Tibial nerve (tissue), 4 donors: ENCODE data around the gene PRELID2. TPM values are rescaled to one million over a fixed set of nuclear protein-coding genes. Genes with fewer than 3 reads are reported as not detected.

Experiments used
- DNase-seq, 2 donors: peaks; one replicate each; pipeline ENCODE4 v3.0.0-alpha.2; 2019; ENCODE audit warnings: low spot score in 2 of 2
- H3K27ac ChIP-seq, 4 donors: fragments of 200-600 bp; sonication (generic) in 3 of 4; one replicate each; pipeline ENCODE4 v1.5.1; 2017 to 2019; ENCODE audit warnings: mild to moderate bottlenecking in 1 of 4
- H3K27me3 ChIP-seq, 2 donors: fragments of 200-600 bp; sonication (generic) in 1 of 2; one replicate each; pipeline versions ENCODE4 v1.5.1 to v1.6.0; 2017 to 2019
- H3K36me3 ChIP-seq, 3 donors: fragments of 200-600 bp; sonication (generic); one replicate each; pipeline ENCODE4 v1.5.1; 2018 to 2019
- H3K4me1 ChIP-seq, 4 donors: fragments of 200-600 bp; sonication (generic) in 3 of 4; one replicate each; pipeline ENCODE4 v1.5.1; 2017 to 2019
- H3K4me3 ChIP-seq, 4 donors: fragments of 200-600 bp; sonication (generic) in 3 of 4; one replicate each; pipeline ENCODE4 v1.5.1; 2017 to 2019; ENCODE audit warnings: mild to moderate bottlenecking in 1 of 4, moderate library complexity in 1 of 4
- H3K9me3 ChIP-seq, 4 donors: fragments of 200-600 bp; sonication (generic) in 3 of 4; one replicate each; pipeline ENCODE4 v1.5.1; 2017 to 2019
- EP300 ChIP-seq, 2 donors: sonication (generic); formaldehyde crosslinking; IDR thresholded peaks; one replicate each; pipeline ENCODE4 v1.6.1; 2017; ENCODE audit warnings: antibody characterized with exemption in 2 of 2, mild to moderate bottlenecking in 1 of 2
- POLR2A ChIP-seq, 2 donors: fragments of 450-650 bp; IDR thresholded peaks; one replicate each; pipeline ENCODE4 v1.6.1; 2017; ENCODE audit warnings: antibody characterized with exemption in 2 of 2, mild to moderate bottlenecking in 2 of 2, moderate library complexity in 2 of 2
- WGBS, 2 donors: methylation state at CpG; one replicate each; pipeline ENCODE4 v1.1.5; 2018; 5-methylcytosine and 5-hydroxymethylcytosine counted together
- total RNA-seq, 4 donors: library from RNA; depleted of rRNA; stranded (reverse); fragments of >200 nt; gene quantifications; one replicate each; pipeline ENCODE4 v1.1.0, GENCODE V29; 2016
- TF ChIP-seq, protein P1 (sequence below), 5 experiments: fragments of 200-600 bp in 3 of 5; fragments of 450-650 bp in 2 of 5; sonication (generic) in 3 of 5; IDR thresholded peaks; one replicate each; pipeline ENCODE4 v1.5.1; 2016 to 2019; ENCODE audit warnings: antibody characterized with exemption in 5 of 5, mild to moderate bottlenecking in 3 of 5, moderate library complexity in 2 of 5

PRELID2 gene
- total RNA-seq = 10 to 100 TPM; 10.5 to 31.7 (median 16.4) TPM

GRCh38 chr5:145834917-145835847 is at the start of gene PRELID2:
PRELID2 (minus strand) TSS chr5:145835342; CDS start chr5:145835251, 91 bp downstream.
- peak; percentile 72 to 76 for DNase-seq

GRCh38 chr5:145874765-145875164 is 39.6 kb upstream of the PRELID2 start:
- Histone ChIP-seq H3K36me3 (no peaks in the 10 kb centered on the region), H3K27ac (no peak overlapping the region), H3K4me3 (no peak overlapping the region), H3K4me1 (no peaks in the 10 kb centered on the region), H3K27me3 (no peaks in the 10 kb centered on the region), H3K9me3 (no peaks in the 10 kb centered on the region)
- TF ChIP-seq POLR2A (IDR thresholded peaks at IDR 0.05) (no peak), EP300 (IDR thresholded peaks at IDR 0.05) (no peak)
- TF ChIP-seq, protein P1, sequence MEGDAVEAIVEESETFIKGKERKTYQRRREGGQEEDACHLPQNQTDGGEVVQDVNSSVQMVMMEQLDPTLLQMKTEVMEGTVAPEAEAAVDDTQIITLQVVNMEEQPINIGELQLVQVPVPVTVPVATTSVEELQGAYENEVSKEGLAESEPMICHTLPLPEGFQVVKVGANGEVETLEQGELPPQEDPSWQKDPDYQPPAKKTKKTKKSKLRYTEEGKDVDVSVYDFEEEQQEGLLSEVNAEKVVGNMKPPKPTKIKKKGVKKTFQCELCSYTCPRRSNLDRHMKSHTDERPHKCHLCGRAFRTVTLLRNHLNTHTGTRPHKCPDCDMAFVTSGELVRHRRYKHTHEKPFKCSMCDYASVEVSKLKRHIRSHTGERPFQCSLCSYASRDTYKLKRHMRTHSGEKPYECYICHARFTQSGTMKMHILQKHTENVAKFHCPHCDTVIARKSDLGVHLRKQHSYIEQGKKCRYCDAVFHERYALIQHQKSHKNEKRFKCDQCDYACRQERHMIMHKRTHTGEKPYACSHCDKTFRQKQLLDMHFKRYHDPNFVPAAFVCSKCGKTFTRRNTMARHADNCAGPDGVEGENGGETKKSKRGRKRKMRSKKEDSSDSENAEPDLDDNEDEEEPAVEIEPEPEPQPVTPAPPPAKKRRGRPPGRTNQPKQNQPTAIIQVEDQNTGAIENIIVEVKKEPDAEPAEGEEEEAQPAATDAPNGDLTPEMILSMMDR (IDR thresholded peaks at IDR 0.05) = no peak
- no peak for DNase-seq
- WGBS, 2 donors = 76 to 95% methylated on average over 2 of the region's 2 CpGs

More at GRCh38 chr5:145834917-145835847, at the start of gene PRELID2:
- TF ChIP-seq, protein P1 (IDR thresholded peaks at IDR 0.05) = peak in 1 of 5 experiments; percentile 27
- TF ChIP-seq POLR2A (IDR thresholded peaks at IDR 0.05) = peak; percentile 30 to 44
- TF ChIP-seq EP300 (IDR thresholded peaks at IDR 0.05) = peak in 1 of 2 donors; percentile 76
- peak within 1 kb of the TSS in 3 of 4 donors; percentile 78 to 80 (median 79) for H3K27ac ChIP-seq
- H3K4me3 ChIP-seq = peak within 1 kb of the TSS; percentile 42 to 78 (median 70)
- H3K9me3 ChIP-seq = no peaks in the 10 kb centered on the region
- no peaks in the 10 kb centered on the region for H3K27me3 ChIP-seq
- no peaks in the 10 kb centered on the region for H3K36me3 ChIP-seq
- peaks cover 0 to 36% (median 7%) of the 10 kb centered on the region in 4 donors for H3K4me1 ChIP-seq
- 1 to 2% methylated on average over 24 to 70 of the region's 71 CpGs for WGBS, 2 donors

DNA sequence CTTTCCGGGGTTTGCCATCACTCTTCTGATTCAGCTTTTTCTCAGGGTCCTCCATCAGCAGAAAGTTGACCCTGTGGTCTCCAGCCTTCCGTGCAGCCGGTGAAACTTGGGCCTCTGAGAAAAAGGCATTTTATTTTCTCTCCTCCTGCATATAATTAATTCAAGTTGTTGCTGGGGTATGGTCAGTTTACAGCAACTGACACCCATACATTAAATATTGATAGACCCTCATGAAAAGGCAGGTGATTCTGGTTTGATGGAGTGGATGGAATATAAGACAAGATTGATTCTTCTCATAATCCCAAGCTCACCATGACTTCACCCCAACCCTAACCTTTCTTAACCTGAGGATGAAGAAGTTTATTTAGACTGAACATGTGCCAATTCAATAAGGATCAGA is 37.8 kb upstream of the PRELID2 start, which contains the start of gene GRXCR2:
Gene GRXCR2, minus strand, starts transcription at position 101 of the 400 bp plus-strand sequence. Its CDS starts 46 bp downstream, at position 55.
- no peaks in the 10 kb centered on the region for H3K27me3 ChIP-seq
- no peak for TF ChIP-seq POLR2A (IDR thresholded peaks at IDR 0.05)
- TF ChIP-seq, protein P1 (IDR thresholded peaks at IDR 0.05) = no peak
- no peaks in the 10 kb centered on the region for H3K9me3 ChIP-seq
- H3K36me3 ChIP-seq = no peaks in the 10 kb centered on the region
- no peak for DNase-seq
- no peaks in the 10 kb centered on the region for H3K4me1 ChIP-seq
- whole genome bisulfite sequencing, 2 donors = 42 to 49% methylated on average over 3 of the region's 3 CpGs
- no peak within 1 kb of the TSS for H3K27ac ChIP-seq
- no peak within 1 kb of the TSS for H3K4me3 ChIP-seq

GRCh38 chr5:145872486-145872885 is 37.3 kb upstream of the PRELID2 start:
- TF ChIP-seq, protein P1 (IDR thresholded peaks at IDR 0.05) = no peak
- TF ChIP-seq EP300 (IDR thresholded peaks at IDR 0.05) = no peak
- TF ChIP-seq POLR2A (IDR thresholded peaks at IDR 0.05) = no peak
- Histone ChIP-seq H3K27ac (no peak overlapping the region), H3K36me3 (no peaks in the 10 kb centered on the region), H3K27me3 (no peaks in the 10 kb centered on the region), H3K4me3 (no peak overlapping the region), H3K9me3 (no peaks in the 10 kb centered on the region), H3K4me1 (no peaks in the 10 kb centered on the region)
- DNase-seq = no peak
- 64 to 69% methylated on average over 8 of the region's 8 CpGs for WGBS, 2 donors

- H3K27ac ChIP-seq = no peak overlapping the region
- DNase-seq = no peak
- no peak overlapping the region for H3K4me3 ChIP-seq
- H3K36me3 ChIP-seq = no peaks in the 10 kb centered on the region
- TF ChIP-seq POLR2A (IDR thresholded peaks at IDR 0.05) (no peak), EP300 (IDR thresholded peaks at IDR 0.05) (no peak)
- TF ChIP-seq, protein P1 (IDR thresholded peaks at IDR 0.05) = no peak
- no peaks in the 10 kb centered on the region for H3K9me3 ChIP-seq
- H3K27me3 ChIP-seq = no peaks in the 10 kb centered on the region
- H3K4me1 ChIP-seq = no peaks in the 10 kb centered on the region
- 85 to 88% methylated on average over 4 of the region's 4 CpGs for WGBS, 2 donors
Measured at GRCh38 chr5:145869753-145870152, 34.6 kb upstream of the PRELID2 start.
